Stomach (tissue), 4 donors: ENCODE results near the gene SLC38A5.

Experiments used
- EP300 ChIP-seq: sonication (generic); formaldehyde crosslinking; IDR thresholded peaks from one replicate; pipeline ENCODE4 v1.6.1; 2017; ENCODE audit warnings: antibody characterized with exemption
- POLR2A ChIP-seq, 4 donors: fragments of 450-650 bp; IDR thresholded peaks; one replicate each; pipeline ENCODE4 v1.6.1; 2016; ENCODE audit warnings: antibody characterized with exemption in 4 of 4, control low read depth in 2 of 4, mild to moderate bottlenecking in 1 of 4, moderate library complexity in 1 of 4
- POLR2AphosphoS5 ChIP-seq, 3 donors: sonication (generic); formaldehyde crosslinking; IDR thresholded peaks; one replicate each; pipeline ENCODE4 v1.6.1; 2016; ENCODE audit warnings: antibody characterized with exemption in 3 of 3
- TF ChIP-seq, protein P1 (sequence below), 7 experiments: fragments of 450-650 bp in 4 of 7; fragments of 200-600 bp in 3 of 7; sonication (generic) in 3 of 7; IDR thresholded peaks; one replicate each; pipeline ENCODE4 v1.5.1; 2016 to 2019; ENCODE audit warnings: antibody characterized with exemption in 7 of 7, control low read depth in 2 of 7, mild to moderate bottlenecking in 1 of 7

DNA sequence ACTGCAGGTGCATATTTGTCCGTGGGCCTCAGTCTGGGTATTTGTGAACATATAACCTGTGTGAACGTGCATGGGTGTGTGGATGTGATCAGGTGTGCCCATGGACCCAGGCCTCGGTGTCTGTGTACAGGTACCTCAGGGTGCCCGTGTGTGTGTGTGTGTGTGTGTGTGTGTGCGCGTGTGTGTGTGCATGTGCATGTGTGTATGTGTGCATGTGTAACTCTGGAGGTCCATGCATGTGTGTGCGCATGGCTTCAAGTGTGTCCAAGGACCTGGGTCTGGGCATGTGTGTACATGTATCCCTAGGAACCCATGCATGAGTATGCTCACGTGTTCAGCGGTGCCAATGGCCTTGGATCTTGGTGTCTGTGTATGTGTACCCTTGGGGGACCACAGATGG, 21.7 kb upstream of the SLC38A5 start:
- TF ChIP-seq, protein P1, sequence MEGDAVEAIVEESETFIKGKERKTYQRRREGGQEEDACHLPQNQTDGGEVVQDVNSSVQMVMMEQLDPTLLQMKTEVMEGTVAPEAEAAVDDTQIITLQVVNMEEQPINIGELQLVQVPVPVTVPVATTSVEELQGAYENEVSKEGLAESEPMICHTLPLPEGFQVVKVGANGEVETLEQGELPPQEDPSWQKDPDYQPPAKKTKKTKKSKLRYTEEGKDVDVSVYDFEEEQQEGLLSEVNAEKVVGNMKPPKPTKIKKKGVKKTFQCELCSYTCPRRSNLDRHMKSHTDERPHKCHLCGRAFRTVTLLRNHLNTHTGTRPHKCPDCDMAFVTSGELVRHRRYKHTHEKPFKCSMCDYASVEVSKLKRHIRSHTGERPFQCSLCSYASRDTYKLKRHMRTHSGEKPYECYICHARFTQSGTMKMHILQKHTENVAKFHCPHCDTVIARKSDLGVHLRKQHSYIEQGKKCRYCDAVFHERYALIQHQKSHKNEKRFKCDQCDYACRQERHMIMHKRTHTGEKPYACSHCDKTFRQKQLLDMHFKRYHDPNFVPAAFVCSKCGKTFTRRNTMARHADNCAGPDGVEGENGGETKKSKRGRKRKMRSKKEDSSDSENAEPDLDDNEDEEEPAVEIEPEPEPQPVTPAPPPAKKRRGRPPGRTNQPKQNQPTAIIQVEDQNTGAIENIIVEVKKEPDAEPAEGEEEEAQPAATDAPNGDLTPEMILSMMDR (IDR thresholded peaks at IDR 0.05): no peak
- TF ChIP-seq POLR2A (IDR thresholded peaks at IDR 0.05) (no peak), EP300 (no peak), POLR2AphosphoS5 (IDR thresholded peaks at IDR 0.05) (no peak)
